Measurements from ENCODE around the gene RPL10. TPM values are rescaled to one million over a fixed set of nuclear protein-coding genes. Genes with fewer than 3 reads are reported as not detected.

Gene RPL10
- 2,095 TPM for total RNA-seq

- DNase-seq (ENCODE audit: low spot score) = peak; percentile 95
- intact Hi-C loops (cut with DNase I) = no loop called here
- peak; percentile 96 for ATAC-seq
Observed at GRCh38 chrX:154397888-154398667, at the start of gene RPL10. Gene RPL10, plus strand, starts transcription at chrX:154398377. Its CDS starts 143 bp downstream, at chrX:154398520.

GRCh38 chrX:154348646-154349358, 49.4 kb upstream of the RPL10 start:
- intact Hi-C loops (cut with DNase I) = no loop called here
- no peak for ATAC-seq
- DNase-seq (ENCODE audit: low spot score) = no peak

GRCh38 chrX:154349359-154349935, 48.7 kb upstream of the RPL10 start:
- DNase-seq (ENCODE audit: low spot score) (no peak), ATAC-seq (no peak)

GRCh38 chrX:154349979-154350378, 48.2 kb upstream of the RPL10 start:
- DNase-seq (ENCODE audit: low spot score) (no peak), ATAC-seq (no peak)
- intact Hi-C loops (cut with DNase I) = no loop called here

More at GRCh38 chrX:154349359-154349935, 48.7 kb upstream of the RPL10 start:
- intact Hi-C loops (cut with DNase I) = no loop called here

- DNase-seq (ENCODE audit: low spot score) = no peak
- no peak for ATAC-seq
- intact Hi-C loops (cut with DNase I) = no loop called here
Observed at GRCh38 chrX:154350429-154351182, 47.6 kb upstream of the RPL10 start.

- ATAC-seq (no peak), DNase-seq (ENCODE audit: low spot score) (no peak)
- intact Hi-C loops (cut with DNase I) = no loop called here
Observed at GRCh38 chrX:154351183-154352011, 46.8 kb upstream of the RPL10 start.

GRCh38 chrX:154352012-154352401, 46.2 kb upstream of the RPL10 start:
- DNase-seq (ENCODE audit: low spot score) (no peak), ATAC-seq (no peak)
- intact Hi-C loops (cut with DNase I) = no loop called here

GRCh38 chrX:154352466-154352865, 45.7 kb upstream of the RPL10 start:
- DNase-seq (ENCODE audit: low spot score) = no peak
- no peak for ATAC-seq
- intact Hi-C loops (cut with DNase I) = no loop called here

- DNase-seq (ENCODE audit: low spot score) = no peak
- intact Hi-C loops (cut with DNase I) = no loop called here
- no peak for ATAC-seq
Observed at GRCh38 chrX:154353172-154353843, 44.9 kb upstream of the RPL10 start.

GRCh38 chrX:154354013-154354412, 44.2 kb upstream of the RPL10 start:
- DNase-seq (ENCODE audit: low spot score) (no peak), ATAC-seq (no peak)
- intact Hi-C loops (cut with DNase I) = no loop called here

- no peak for ATAC-seq
- intact Hi-C loops (cut with DNase I) = no loop called here
- DNase-seq (ENCODE audit: low spot score) = no peak
Observed at GRCh38 chrX:154354516-154354915, 43.7 kb upstream of the RPL10 start.

GRCh38 chrX:154355094-154355775, 42.9 kb upstream of the RPL10 start:
- no peak for ATAC-seq
- intact Hi-C loops (cut with DNase I) = no loop called here
- no peak for DNase-seq (ENCODE audit: low spot score)

- no peak for ATAC-seq
- no peak for DNase-seq (ENCODE audit: low spot score)
- intact Hi-C loops (cut with DNase I) = no loop called here
Observed at GRCh38 chrX:154355776-154356140, 42.4 kb upstream of the RPL10 start.

GRCh38 chrX:154356596-154356995, 41.6 kb upstream of the RPL10 start:
- ATAC-seq (no peak), DNase-seq (ENCODE audit: low spot score) (no peak)
- intact Hi-C loops (cut with DNase I) = no loop called here

- intact Hi-C loops (cut with DNase I) = no loop called here
- no peak for ATAC-seq
- DNase-seq (ENCODE audit: low spot score) = no peak
Observed at GRCh38 chrX:154357205-154357604, 41.0 kb upstream of the RPL10 start.

GRCh38 chrX:154358011-154358410, 40.2 kb upstream of the RPL10 start:
- ATAC-seq (no peak), DNase-seq (ENCODE audit: low spot score) (no peak)
- intact Hi-C loops (cut with DNase I) = no loop called here

- ATAC-seq = no peak
- no peak for DNase-seq (ENCODE audit: low spot score)
- intact Hi-C loops (cut with DNase I) = no loop called here
Observed at GRCh38 chrX:154358829-154359228, 39.3 kb upstream of the RPL10 start.
